ENCODE measurements around the gene SRPK2.

Gene SRPK2

GRCh38 chr7:105067691-105068090, 321.0 kb downstream of the SRPK2 start:
- no peak for DNase-seq

All from NCI-H1417 treated with DMSO at 0.1 percent for 48 hours (cell line).